ENCODE data around the gene TMEM87A. TPM values are rescaled to one million over a fixed set of nuclear protein-coding genes. Genes with fewer than 3 reads are reported as not detected.
"Not testable (repeated sequence)": the region's sequence is repeated elsewhere in the genome, so short reads cannot be mapped to it uniquely, and the experiment has no call there.

The TMEM87A gene
- total RNA-seq, 2 experiments from 2014 or later, result 26.6 to 28.4 TPM

DNA sequence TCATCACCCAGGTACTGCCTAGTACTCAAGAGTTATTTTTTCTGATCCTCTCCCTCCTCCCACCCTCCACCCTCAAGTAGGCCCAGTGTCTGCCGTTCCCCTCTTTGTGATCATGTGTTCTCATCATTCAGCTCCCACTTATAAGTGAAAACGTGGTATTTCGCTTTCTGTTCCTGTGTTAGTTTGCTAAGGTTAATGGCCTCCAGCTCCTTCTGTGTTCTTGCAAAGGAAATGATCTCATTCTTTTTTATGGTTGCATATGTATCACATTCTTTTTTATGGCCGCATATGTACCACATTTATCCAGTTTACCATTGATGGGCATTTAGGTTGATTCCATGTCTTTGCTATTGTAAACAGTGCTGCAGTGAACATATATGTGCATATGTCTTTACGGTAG is 8.4 kb downstream of the TMEM87A start:
- CTCF ChIA-PET, result interaction anchor here (0.6 kb wide), 1 partner anchor 36 kb away, joined by 3 read pairs; no protein-coding TSS in a partner anchor

DNA sequence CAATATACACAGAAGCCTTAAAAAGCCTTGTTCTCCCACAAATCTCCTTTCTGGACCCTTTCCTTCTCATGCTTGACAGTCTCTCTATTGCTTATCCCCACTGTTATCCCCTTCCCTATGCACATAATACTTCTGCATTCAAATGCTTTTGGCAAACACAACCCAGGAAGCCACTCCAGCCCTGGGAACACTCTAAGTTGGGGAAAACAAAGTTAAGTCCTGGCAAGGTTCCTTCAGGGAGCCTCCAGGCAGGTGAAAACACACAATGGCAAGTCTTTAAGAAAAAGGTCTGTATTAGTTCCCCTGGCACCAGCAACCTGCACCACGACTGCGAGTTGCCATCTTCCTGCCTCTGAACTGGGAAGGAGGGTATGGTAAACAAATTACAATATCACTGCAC is 19.9 kb downstream of the TMEM87A start:
- H3K27ac Mint-ChIP-seq, result no peak overlapping the region
- H3K4me1 Mint-ChIP-seq (ENCODE audit: low read depth), result no peaks in the 10 kb centered on the region
- DNase-seq, result no peak
- no peak overlapping the region for H3K4me3 Mint-ChIP-seq
- H3K36me3 Mint-ChIP-seq (ENCODE audit: low read depth), result peaks cover 45% of the 10 kb centered on the region
- intact Hi-C loops (cut with micrococcal nuclease), result no loop called here
- CTCF ChIA-PET, result interaction anchor here (0.6 to 1.2 kb wide), 2 partner anchors 8 to 457 kb away, joined by 3 read pairs; no protein-coding TSS in a partner anchor
- H3K9me3 Mint-ChIP-seq, result peaks cover 1% of the 10 kb centered on the region
- H3K27me3 Mint-ChIP-seq (ENCODE audit: low read depth), result no peaks in the 10 kb centered on the region

More for the DNA sequence above, 8.4 kb downstream of the TMEM87A start:
- intact Hi-C loops (cut with micrococcal nuclease), result no loop called here
- no peak for DNase-seq
- H3K27me3 Mint-ChIP-seq (ENCODE audit: low read depth), result no peaks in the 10 kb centered on the region
- peak overlapping the region; percentile 51 for H3K27ac Mint-ChIP-seq
- H3K4me3 Mint-ChIP-seq, result no peak overlapping the region
- peaks cover 44% of the 10 kb centered on the region for H3K36me3 Mint-ChIP-seq (ENCODE audit: low read depth)
- no peaks in the 10 kb centered on the region for H3K9me3 Mint-ChIP-seq
- peaks cover 18% of the 10 kb centered on the region for H3K4me1 Mint-ChIP-seq (ENCODE audit: low read depth)

DNA sequence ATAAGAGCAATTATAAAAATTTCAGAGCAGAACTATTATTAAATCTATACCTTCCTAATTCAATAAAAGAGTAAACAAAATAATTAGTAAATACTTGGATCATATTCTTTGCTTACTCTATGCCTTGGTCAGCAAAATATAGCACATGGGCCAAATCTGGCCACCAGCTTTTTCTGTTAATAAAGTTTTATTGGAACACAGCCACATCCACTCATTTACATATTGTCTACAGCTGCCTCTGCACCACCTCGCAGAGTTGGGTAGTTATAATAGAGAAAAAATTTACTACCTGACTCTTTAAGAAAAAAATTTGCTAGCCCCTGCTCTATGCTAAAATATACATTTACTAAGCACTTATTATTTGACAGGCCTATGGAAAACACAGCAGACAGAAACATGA is 32.4 kb downstream of the TMEM87A start:
- peaks cover 25% of the 10 kb centered on the region for H3K36me3 Mint-ChIP-seq (ENCODE audit: low read depth)

DNA sequence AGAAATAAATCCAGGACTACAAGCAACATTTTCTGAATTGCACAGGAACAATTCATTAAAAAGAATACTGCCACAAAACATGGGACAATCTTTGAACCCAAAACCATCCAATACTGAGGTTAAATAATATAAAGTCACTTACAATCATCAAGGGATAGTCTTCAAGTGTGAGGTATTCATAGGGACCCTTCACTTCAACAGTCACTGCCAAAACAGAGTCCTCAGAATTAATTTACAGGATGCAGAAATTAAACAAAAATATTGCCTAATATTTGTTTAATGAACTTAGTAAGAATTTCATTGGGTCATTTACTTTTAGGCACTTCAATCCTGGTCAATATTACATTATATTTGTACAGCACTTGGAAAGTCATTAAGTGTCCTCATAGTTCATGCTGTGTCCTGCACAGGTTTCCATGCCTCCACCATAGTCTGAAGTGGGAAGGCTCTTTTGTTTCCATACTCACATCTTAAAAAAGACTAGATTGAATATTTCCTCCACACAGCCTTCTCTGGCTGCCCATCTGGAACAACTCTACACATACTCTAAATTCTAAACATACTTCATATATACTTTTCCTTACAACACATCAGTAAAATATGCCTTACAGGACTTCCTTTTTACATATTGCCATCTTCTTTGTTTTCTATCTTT is 33.6 kb downstream of the TMEM87A start:
- Mint-ChIP-seq H3K27ac (no peak overlapping the region), H3K4me3 (no peak overlapping the region), H3K36me3 (ENCODE audit: low read depth) (peaks cover 28% of the 10 kb centered on the region), H3K27me3 (ENCODE audit: low read depth) (no peaks in the 10 kb centered on the region), H3K9me3 (no peaks in the 10 kb centered on the region), H3K4me1 (ENCODE audit: low read depth) (peaks cover 9% of the 10 kb centered on the region)
- CTCF ChIA-PET, result no interaction called here
- DNase-seq, result no peak
- intact Hi-C loops (cut with micrococcal nuclease), result no loop called here

More for the DNA sequence above, 32.4 kb downstream of the TMEM87A start:
- intact Hi-C loops (cut with micrococcal nuclease), result no loop called here
- no peaks in the 10 kb centered on the region for H3K27me3 Mint-ChIP-seq (ENCODE audit: low read depth)
- H3K4me3 Mint-ChIP-seq, result no peak overlapping the region
- DNase-seq, result no peak
- CTCF ChIA-PET, result no interaction called here
- H3K9me3 Mint-ChIP-seq, result no peaks in the 10 kb centered on the region
- peaks cover 11% of the 10 kb centered on the region for H3K4me1 Mint-ChIP-seq (ENCODE audit: low read depth)
- H3K27ac Mint-ChIP-seq, result no peak overlapping the region

DNA sequence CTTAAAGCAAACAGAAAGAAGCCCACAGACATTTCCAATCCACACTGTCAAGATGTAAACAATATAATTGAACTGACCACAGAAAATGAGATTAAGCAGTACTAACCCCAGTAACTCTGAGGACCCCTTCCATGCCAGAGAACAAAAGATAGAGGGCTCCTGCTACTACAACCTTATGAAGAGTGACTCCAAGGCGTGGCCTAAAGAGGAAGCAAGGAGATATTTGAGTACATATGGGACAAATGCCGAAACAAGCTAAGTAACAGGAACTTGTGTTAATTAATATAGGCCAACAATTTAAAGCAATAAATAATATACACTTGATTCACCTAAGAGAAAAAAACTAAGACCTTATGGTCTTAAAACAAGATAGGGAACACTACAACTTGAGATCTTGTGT is 40.1 kb downstream of the TMEM87A start:
- DNase-seq, result no peak
- Mint-ChIP-seq H3K27ac (no peak overlapping the region), H3K27me3 (ENCODE audit: low read depth) (no peaks in the 10 kb centered on the region), H3K9me3 (no peaks in the 10 kb centered on the region), H3K36me3 (ENCODE audit: low read depth) (peaks cover 19% of the 10 kb centered on the region), H3K4me1 (ENCODE audit: low read depth) (peaks cover 2% of the 10 kb centered on the region), H3K4me3 (no peak overlapping the region)
- intact Hi-C loops (cut with micrococcal nuclease), result no loop called here
- CTCF ChIA-PET, result no interaction called here

- CTCF ChIA-PET, result no interaction called here
- no peak overlapping the region for H3K27ac Mint-ChIP-seq
- H3K36me3 Mint-ChIP-seq (ENCODE audit: low read depth), result peaks cover 18% of the 10 kb centered on the region
- H3K9me3 Mint-ChIP-seq, result no peaks in the 10 kb centered on the region
- DNase-seq, result no peak
- no peaks in the 10 kb centered on the region for H3K27me3 Mint-ChIP-seq (ENCODE audit: low read depth)
- peaks cover 2% of the 10 kb centered on the region for H3K4me1 Mint-ChIP-seq (ENCODE audit: low read depth)
- no peak overlapping the region for H3K4me3 Mint-ChIP-seq
- intact Hi-C loops (cut with micrococcal nuclease), result no loop called here
Observed at GRCh38 chr15:42232606-42233005, 40.6 kb downstream of the TMEM87A start.

DNA sequence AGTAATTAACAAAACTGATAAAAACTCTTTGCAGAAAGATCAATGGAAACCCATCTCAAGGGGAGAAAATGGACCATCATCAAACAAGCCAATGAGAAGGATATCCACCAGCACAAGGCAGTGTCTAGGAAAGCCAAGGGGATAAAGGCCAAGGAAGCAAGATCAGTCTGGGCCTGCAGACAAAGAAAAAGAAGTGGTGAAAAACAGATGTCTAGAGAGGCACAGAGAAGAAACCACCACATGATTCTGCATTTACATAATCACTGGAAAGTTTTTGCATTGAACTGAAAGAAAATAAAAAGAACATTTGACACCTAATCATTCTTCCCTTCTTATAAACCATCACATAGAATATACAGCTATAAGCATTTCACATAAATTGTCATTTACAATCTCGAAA is 42.1 kb downstream of the TMEM87A start:
- CTCF ChIA-PET, result no interaction called here
- peaks cover 19% of the 10 kb centered on the region for H3K36me3 Mint-ChIP-seq (ENCODE audit: low read depth)
- H3K4me1 Mint-ChIP-seq (ENCODE audit: low read depth), result no peaks in the 10 kb centered on the region
- intact Hi-C loops (cut with micrococcal nuclease), result no loop called here
- H3K27me3 Mint-ChIP-seq (ENCODE audit: low read depth), result no peaks in the 10 kb centered on the region
- H3K9me3 Mint-ChIP-seq, result no peaks in the 10 kb centered on the region
- H3K4me3 Mint-ChIP-seq, result no peak overlapping the region
- no peak for DNase-seq
- no peak overlapping the region for H3K27ac Mint-ChIP-seq

DNA sequence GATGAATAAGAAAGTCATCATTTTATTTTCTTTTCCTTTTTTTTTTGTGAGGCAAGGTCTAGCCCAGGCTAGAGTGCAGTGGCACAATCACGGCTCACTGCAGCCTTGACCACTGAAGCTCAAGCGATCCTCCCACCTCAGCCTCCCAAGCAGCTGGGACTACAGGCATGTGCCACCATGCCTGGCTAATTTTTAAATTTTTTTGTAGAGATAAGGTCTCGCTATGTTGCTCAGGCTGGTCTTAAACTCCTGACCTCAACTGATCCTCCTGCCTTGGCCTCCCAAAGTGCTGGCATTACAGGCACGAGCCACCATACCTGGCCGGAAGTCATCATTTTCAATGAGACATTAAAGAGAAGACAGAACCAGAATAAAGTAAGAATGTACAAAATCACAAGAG is 44.3 kb downstream of the TMEM87A start:
- intact Hi-C loops (cut with micrococcal nuclease); H3K4me1 Mint-ChIP-seq (ENCODE audit: low read depth); H3K9me3 Mint-ChIP-seq; H3K27ac Mint-ChIP-seq; H3K27me3 Mint-ChIP-seq (ENCODE audit: low read depth); H3K4me3 Mint-ChIP-seq; DNase-seq: not testable (repeated sequence)
- peaks cover 16% of the 10 kb centered on the region for H3K36me3 Mint-ChIP-seq (ENCODE audit: low read depth)
- CTCF ChIA-PET, result interaction anchor here (0.6 to 0.7 kb wide), 3 partner anchors 10 to 36 kb away, joined by 3 to 7 read pairs (median 5); no protein-coding TSS in a partner anchor

DNA sequence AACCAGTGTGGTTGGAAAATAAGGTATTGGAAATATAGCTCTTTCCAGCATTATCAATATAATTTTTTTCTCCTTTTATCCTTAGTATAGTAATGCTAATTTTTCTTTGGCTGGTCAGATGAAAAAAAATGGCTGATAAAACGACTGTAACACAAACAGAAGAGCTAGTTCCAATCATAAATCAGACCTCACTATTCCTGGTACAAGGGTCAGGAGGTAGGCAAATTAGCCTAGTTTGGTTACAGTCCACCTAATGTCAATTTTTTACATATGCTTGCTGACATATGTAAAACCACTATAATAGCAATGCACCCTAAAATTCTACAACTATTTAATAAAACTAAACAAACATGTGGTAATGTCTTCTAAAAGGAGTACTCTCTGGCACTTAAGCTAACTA is 45.2 kb downstream of the TMEM87A start:
- intact Hi-C loops (cut with micrococcal nuclease), result no loop called here
- Mint-ChIP-seq H3K27me3 (ENCODE audit: low read depth) (no peaks in the 10 kb centered on the region), H3K4me1 (ENCODE audit: low read depth) (no peaks in the 10 kb centered on the region), H3K36me3 (ENCODE audit: low read depth) (peaks cover 15% of the 10 kb centered on the region), H3K27ac (no peak overlapping the region), H3K9me3 (no peaks in the 10 kb centered on the region), H3K4me3 (no peak overlapping the region)
- no peak for DNase-seq
- CTCF ChIA-PET, result interaction anchor here (0.6 to 0.7 kb wide), 2 partner anchors 9 to 14 kb away, joined by 5 to 7 read pairs; no protein-coding TSS in a partner anchor

- CTCF ChIA-PET, result interaction anchor here (0.7 kb wide), 1 partner anchor 297 kb away, joined by 3 read pairs; no protein-coding TSS in a partner anchor
- H3K9me3 Mint-ChIP-seq, result no peaks in the 10 kb centered on the region
- H3K27ac Mint-ChIP-seq, result no peak overlapping the region
- H3K27me3 Mint-ChIP-seq (ENCODE audit: low read depth), result no peaks in the 10 kb centered on the region
- no peaks in the 10 kb centered on the region for H3K4me1 Mint-ChIP-seq (ENCODE audit: low read depth)
- no peak overlapping the region for H3K4me3 Mint-ChIP-seq
- H3K36me3 Mint-ChIP-seq (ENCODE audit: low read depth), result peaks cover 11% of the 10 kb centered on the region
- intact Hi-C loops (cut with micrococcal nuclease), result no loop called here
- DNase-seq, result no peak
Observed at GRCh38 chr15:42226648-42227047, 46.6 kb downstream of the TMEM87A start.

DNA sequence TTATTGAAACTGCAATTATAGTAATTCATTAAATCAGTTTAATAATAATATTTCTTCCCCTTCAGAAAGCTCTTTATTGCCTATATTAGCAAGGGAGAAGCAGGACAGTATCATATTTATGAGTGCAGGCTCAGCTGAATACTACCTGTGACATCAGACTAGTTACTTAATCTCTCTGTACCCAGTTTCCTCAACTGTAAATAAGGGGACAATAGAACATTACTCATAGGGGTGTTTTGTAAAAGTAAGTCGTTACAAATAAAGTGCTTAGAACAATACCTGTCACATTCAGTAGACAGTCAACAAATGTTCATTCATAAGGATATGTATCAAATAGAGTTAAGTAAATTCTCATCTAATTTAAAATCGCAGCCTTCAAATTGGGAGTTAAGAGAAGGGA is 53.0 kb downstream of the TMEM87A start:
- H3K36me3 Mint-ChIP-seq (ENCODE audit: low read depth), result peaks cover 19% of the 10 kb centered on the region
- peaks cover 15% of the 10 kb centered on the region for H3K4me1 Mint-ChIP-seq (ENCODE audit: low read depth)
- no peak overlapping the region for H3K4me3 Mint-ChIP-seq
- intact Hi-C loops (cut with micrococcal nuclease), result no loop called here
- no peaks in the 10 kb centered on the region for H3K9me3 Mint-ChIP-seq
- CTCF ChIA-PET, result no interaction called here
- DNase-seq, result no peak
- H3K27ac Mint-ChIP-seq, result peak overlapping the region; percentile 15
- no peaks in the 10 kb centered on the region for H3K27me3 Mint-ChIP-seq (ENCODE audit: low read depth)

GRCh38 chr15:42218953-42219592 is 54.2 kb downstream of the TMEM87A start:
- CTCF ChIA-PET, result interaction anchor here (1.1 kb wide), 1 partner anchor 9 kb away, joined by 5 read pairs; no protein-coding TSS in a partner anchor
- intact Hi-C loops (cut with micrococcal nuclease), result loop anchor here (5.0 kb wide), 1 partner anchor 253 kb away; no protein-coding TSS in a partner anchor
- H3K4me3 Mint-ChIP-seq, result no peak overlapping the region

DNA sequence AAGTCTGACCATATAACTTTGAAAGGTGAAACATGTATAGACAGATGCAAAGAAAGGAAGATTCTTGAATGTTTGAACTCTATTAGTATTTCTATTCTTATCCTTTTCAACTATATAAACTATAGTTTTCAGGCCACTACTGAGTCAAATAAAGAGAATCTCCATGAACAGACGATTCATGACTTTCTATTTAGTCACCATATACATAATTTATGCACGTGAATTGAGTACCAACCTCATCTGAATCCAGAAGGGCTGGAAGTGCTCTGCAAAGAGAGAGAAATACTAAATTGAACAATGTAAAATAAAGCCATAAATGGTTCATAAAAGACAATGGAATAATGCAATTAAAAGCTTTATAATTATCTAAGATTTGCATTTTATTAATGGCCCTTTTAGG is 55.7 kb downstream of the TMEM87A start:
- CTCF ChIA-PET, result interaction anchor here (1.2 kb wide), 1 partner anchor 24 kb away, joined by 4 read pairs; no protein-coding TSS in a partner anchor
- H3K9me3 Mint-ChIP-seq, result no peaks in the 10 kb centered on the region
- no peak overlapping the region for H3K27ac Mint-ChIP-seq

More at GRCh38 chr15:42218953-42219592, 54.2 kb downstream of the TMEM87A start:
- Mint-ChIP-seq H3K36me3 (ENCODE audit: low read depth) (peaks cover 20% of the 10 kb centered on the region), H3K4me1 (ENCODE audit: low read depth) (peaks cover 27% of the 10 kb centered on the region), H3K27me3 (ENCODE audit: low read depth) (no peaks in the 10 kb centered on the region), H3K9me3 (no peaks in the 10 kb centered on the region), H3K27ac (peak overlapping the region; percentile 1)
- no peak for DNase-seq

More for the DNA sequence above, 55.7 kb downstream of the TMEM87A start:
- Mint-ChIP-seq H3K4me3 (no peak overlapping the region), H3K36me3 (ENCODE audit: low read depth) (peaks cover 24% of the 10 kb centered on the region), H3K4me1 (ENCODE audit: low read depth) (peaks cover 30% of the 10 kb centered on the region), H3K27me3 (ENCODE audit: low read depth) (no peaks in the 10 kb centered on the region)
- intact Hi-C loops (cut with micrococcal nuclease), result loop anchor here (5.0 kb wide), 1 partner anchor 255 kb away; no protein-coding TSS in a partner anchor
- DNase-seq, result no peak
